Measurements from ENCODE around the gene CYP3A5.

CYP3A5 gene

GRCh38 chr7:99607548-99607947 is 72.2 kb downstream of the CYP3A5 start:
- no peak for DNase-seq (ENCODE audit: low spot score)

- no peak for DNase-seq (ENCODE audit: low spot score)
Measured at GRCh38 chr7:99606531-99606930, 73.3 kb downstream of the CYP3A5 start.

- no peak for DNase-seq (ENCODE audit: low spot score)
Measured at GRCh38 chr7:99605527-99605926, 74.3 kb downstream of the CYP3A5 start.

- DNase-seq (ENCODE audit: low spot score) = no peak
Measured at GRCh38 chr7:99601656-99602310, 78.0 kb downstream of the CYP3A5 start.

- DNase-seq (ENCODE audit: low spot score) = no peak
Measured at GRCh38 chr7:99599836-99600235, 80.0 kb downstream of the CYP3A5 start.

Measured in GM03348 (cell line).